ENCODE results near the gene PRTFDC1.
"Not testable (repeated sequence)": the region's sequence is repeated elsewhere in the genome, so short reads cannot be mapped to it uniquely, and the experiment has no call there.

The PRTFDC1 gene

DNA sequence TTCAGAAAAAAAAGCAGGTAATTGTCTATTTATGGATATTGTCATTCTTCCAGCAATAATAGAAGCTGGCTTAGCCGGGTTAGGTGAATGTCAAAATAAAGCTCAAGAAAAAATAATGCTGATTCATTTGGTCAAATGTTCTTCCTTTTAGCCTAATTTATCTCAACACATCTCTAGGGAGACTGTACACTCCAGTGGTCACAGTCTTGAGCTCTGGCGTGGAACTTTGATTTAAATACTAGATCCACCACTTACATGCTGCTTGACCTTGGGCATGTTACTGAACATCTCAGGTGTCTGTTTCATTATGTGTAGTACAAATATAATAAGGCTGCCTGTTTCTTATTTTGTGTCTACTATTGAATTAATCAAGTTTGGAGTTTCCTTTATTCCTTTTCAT lies 22.0 kb downstream of the PRTFDC1 start:
- DNase-seq (ENCODE audit: low read depth): no peak

DNA sequence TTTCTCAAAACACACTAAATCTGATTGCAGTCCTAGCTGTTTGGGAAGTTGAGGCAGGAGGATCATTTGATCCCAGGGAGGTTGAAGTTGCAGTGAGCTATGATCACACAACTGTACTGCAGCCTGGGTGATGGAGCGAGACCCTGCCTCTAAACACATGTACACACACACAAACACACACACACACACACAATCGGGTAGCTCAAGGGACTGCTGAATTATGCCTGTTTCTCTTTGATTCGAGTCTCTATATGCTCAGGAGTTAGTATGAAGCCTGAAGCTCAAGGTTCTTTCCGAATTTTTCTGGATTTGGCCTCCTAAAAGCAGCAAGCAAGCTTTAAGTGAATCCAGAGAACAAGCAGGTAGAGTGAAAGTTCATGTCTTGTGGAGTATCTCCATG lies 22.5 kb downstream of the PRTFDC1 start:
- DNase-seq (ENCODE audit: low read depth): no peak

DNA sequence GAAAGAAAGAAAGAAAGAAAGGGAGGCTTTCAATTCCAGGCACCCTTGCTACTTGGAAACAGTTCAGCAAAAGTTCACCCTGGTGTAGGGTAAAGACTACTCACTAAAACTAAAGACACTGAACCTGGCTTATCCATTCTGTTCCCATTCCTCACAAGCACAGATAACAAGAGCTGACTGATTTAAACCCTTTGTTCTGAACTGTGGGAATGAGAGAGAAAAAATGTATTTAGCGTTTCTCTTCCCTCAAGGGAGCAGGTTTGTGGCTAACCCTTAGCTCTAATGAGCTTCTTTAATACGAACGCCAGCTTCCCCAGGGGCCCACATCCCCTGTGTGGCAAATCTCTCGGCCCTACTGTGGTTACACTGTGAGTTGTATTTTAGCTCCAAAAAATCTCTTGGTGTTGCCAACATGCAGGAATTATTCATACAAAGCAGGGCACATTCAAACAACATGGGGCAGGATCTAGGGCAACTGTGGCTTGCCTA lies 23.3 kb downstream of the PRTFDC1 start:
- no peak for DNase-seq (ENCODE audit: low read depth)

DNA sequence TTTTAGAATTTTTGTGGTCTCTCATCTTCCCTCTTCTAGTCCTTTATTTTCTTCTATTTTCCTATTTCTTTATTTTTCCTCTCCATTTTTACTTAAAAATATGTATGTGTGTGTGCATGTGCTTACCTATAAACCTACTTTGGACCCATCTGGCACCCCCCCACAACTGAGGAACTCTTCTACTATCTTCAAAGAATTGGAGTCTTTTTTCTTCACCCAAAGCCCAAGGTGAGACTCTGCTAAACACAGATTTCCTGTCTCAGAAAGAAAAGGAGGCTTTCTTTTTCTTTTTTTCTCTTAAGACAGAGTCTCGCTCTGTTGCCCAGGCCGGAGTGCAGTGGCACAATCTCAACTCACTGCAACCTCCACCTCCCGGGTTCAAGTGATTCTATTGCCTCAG lies 24.2 kb downstream of the PRTFDC1 start:
- no peak for DNase-seq (ENCODE audit: low read depth)

DNA sequence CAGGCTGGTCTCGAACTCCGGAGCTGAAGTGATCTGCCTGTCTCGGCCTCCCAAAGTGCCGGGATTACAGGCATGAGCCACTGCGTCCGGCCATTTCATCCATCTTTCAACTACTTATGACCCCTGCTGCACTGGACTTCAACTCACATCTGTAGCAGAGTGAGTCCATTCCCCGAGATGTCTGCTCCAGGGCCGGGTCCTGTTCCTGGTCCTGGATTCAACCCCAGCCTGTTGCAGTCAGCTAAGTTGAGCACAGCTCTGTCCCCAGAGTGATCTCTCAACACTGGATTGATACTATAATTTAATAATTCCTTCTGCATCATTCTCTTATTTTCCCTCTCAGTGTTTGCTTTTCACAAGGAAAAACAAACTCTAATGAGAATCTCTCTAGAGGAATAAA lies 25.8 kb downstream of the PRTFDC1 start:
- DNase-seq (ENCODE audit: low read depth): no peak

DNA sequence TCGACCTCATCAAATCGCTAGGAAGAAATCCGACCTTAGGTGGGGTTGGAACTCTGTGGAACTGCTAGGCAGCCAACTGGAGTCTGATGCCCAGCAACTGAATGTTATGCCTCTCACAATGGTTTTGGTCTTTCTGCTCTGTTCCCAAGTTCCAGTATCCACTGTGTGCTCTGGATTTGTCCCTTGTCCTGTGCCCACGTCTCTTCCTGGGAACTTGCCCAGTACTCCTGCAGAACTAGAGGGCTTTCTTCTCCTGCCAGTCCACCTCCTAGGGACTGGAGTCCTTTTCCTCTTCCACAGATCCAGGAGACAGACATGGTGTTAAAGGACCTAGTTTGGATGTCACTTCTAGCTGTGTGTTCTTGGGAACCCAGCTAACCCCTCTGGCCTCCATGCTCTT lies 26.6 kb downstream of the PRTFDC1 start:
- no peak for DNase-seq (ENCODE audit: low read depth)

DNA sequence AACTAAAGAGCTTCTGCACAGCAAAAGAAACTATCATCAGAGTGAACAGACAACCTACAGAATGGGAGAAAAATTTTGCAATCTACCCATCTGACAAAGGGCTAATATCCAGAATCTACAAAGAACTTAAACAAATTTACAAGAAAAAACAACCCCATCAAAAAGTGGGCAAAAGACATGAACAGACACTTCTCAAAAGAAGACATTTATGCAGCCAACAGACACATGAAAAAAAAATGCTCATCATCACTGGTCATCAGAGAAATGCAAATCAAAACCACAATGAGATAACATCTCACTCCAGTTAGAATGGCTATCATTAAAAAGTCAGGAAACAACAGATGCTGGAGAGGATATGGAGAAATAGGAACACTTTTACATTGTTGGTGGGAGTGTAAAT lies 27.9 kb downstream of the PRTFDC1 start:
- not testable (repeated sequence) for DNase-seq (ENCODE audit: low read depth)

DNA sequence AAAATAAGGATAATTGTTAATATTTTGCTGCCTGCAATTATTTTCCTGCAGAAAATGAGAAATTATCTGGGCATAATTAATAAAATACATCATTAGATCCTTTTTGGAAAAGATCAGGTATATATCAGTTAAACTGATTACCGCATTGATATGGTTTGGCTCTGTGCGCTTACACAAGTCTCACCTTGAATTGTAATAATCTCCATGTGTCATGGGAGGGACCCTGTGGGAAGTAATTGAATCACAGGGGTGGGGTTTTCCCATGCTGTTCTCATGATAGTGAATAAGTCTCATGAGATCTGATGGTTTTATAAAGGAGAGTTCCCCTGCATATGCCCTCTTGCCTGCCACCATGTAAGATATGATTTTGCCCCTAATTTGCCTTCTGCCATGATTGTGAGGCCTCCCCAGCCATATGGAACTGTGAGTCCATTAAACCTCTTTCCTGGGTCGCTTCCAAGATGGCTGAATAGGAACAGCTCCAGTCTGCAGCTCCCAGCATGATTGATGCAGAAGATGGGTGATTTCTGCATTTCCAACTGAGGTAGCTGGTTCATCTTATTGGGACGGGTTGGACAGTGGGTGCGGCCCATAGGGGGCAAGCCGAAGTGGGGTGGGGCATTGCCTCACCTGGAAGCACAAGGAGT lies 30.1 kb downstream of the PRTFDC1 start:
- peak; percentile 32 for DNase-seq (ENCODE audit: low read depth)

DNA sequence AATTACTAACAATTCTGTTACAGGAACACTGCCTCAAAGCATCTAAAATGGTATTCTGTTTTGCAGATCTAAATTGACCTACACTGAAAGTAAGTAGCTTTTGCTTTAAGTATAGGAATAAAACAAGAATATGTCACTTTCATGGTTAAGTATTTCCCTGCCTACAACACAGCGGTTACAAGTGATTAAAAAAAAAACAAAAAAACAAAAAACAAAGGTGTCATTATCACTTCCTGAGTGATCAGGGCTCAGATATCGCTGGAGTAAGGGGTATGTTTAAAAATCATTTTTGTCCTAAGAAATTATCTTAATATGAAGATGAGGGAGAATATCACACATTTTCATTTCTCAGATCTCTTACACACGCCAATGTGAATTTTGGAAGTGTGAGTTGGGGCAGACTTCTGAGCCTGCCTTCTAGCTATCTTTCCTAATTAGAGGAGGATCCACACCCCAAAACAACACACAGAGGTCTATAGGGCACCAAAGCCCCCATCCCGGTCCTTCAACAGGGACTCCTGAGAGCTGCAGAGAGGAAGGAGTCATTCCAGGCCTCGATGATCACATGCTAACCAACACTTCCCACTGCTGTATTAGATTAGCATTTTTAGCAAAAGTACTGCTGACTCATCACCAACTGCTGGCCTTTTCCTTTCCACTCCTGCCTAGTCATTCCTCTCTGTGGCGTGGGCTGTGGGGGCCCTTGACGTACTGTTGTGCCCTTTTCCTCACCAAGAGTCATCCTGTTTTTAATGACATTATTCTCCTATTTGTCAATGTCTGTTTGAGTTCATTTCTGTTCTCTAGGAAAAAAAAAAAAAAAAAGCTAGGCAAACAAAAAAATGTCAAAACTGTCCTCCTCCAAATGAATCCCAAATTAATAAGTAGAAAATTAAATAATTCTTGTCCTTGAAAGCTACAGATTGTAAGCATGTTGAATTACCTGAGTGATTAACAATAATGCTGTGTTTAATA lies 31.2 kb downstream of the PRTFDC1 start:
- DNase-seq (ENCODE audit: low read depth): peak; percentile 98

DNA sequence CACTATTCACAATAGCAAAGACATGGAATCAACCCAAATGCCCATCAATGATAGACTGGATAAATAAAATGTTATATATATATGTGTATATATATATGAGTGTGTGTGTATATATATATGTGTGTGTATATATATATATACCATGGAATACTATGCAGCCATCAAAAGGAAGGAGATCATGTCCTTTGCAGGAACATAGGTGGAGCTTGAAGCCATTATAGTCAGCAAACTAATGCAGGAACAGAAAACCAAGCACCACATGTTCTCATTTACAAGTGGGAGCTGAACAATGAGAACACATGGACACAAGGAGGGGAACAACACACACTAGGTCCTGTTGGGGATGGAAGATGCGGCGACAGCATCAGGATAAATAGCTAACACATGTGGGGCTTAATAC lies 32.2 kb downstream of the PRTFDC1 start:
- not testable (repeated sequence) for DNase-seq (ENCODE audit: low read depth)

DNA sequence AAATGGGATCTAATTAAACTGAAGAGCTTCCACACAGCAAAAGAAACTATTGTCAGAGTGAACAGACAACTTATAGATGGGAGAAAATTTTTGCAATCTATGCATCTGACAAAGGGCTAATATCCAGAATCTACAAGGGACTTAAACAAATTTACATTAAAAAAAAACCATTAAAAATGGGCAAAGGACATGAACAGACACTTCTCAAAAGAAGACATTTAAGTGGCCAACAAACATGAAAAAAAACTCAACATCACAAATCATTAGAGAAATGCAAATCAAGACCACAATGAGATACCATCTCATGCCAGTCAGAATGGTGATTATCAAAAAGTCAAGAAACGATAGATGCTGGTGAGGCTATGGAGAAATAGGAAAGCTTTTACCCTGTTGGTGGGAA lies 32.8 kb downstream of the PRTFDC1 start:
- DNase-seq (ENCODE audit: low read depth): not testable (repeated sequence)

DNA sequence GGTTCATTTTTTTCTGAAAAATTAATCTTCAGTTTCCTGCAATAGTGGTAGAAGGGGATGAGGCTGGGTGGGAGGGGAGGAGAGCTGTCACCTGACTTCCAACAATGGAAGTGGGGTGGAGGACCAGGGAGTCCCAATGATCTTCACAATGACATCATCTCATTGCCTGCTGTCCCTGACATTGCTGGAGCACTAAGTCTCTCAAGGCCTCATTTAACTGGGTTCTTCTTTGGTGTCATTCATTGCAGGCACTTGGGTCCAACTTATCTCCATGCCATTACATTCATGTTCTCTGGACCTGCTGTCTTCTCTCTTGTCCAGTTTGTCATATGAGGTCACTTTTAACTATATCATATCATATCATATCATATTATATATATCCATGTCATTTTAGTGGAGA lies 34.4 kb downstream of the PRTFDC1 start:
- no peak for DNase-seq (ENCODE audit: low read depth)

DNA sequence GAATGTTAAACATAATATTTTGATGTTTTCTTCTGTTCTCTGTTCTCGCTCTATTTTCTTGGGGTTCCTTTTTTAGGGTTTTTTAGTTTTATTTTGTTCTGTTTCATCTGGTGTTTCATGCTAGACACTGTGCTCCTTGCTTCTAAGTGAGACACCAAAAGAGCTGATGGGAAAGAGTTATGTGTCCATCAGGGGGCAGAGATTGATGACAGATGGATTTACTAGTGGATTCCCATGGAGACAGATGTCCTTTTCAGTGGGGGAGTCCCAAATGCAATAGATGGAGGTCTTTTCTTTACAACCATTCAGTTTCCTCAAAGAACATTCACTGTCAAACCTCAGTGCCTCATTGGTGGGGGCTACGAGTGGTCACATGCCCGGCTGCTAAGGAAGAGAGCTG lies 34.9 kb downstream of the PRTFDC1 start:
- DNase-seq (ENCODE audit: low read depth): no peak

DNA sequence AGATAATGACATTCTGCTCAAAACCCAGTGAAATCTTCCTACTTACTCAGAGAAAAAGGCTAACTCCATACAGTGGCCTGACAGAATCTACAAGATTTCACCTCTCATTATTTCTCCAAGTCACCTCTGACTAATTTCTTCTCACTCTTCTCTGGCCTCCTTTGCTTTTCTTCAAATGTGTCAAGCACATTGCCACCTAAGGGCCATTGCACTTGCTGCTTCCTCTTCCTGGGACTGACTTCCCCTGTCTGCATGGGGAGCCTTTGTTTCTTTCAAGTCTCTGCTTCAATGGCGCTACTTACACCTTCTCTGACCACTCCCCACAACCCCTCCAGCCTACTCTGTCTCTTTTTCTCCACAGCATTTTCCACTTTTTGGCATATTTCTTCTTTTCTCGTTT lies 36.0 kb downstream of the PRTFDC1 start:
- DNase-seq (ENCODE audit: low read depth): no peak

DNA sequence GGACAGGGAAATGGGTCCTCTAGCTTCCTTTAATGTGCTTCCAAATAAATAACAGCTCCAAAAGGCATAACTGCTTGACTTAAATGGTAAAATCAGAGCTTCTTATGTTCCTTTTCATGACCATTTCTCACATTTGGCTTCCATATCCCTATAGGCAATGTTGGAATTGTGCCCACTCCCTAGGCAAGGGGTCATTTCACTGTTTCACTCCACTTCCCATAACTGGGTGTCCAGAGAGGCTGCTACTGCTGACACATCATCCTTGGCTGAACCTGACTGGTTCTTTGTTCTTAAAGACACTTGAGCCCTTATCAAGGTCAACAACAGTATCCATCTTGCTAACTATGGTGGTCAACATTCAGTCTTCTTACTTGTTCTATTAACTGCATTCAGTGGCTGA lies 37.1 kb downstream of the PRTFDC1 start:
- no peak for DNase-seq (ENCODE audit: low read depth)

DNA sequence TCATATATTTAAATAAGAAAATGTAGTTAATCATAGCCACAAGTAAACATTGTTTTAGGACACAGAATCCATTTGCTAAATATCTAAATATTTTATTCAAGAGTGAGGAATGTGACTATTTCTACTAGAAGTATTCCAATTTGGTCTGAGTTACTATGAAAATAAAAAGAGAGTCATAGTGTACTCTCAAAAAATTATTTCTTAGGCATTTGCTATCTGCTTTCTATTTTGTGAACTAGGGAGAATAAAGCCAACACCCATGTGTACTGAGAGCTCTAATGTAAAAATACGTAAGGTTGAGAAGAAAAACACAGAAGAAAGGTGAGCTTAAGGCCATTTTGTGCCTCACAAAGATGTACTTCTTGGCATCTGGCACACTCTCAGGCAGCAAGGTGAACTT lies 38.3 kb downstream of the PRTFDC1 start:
- DNase-seq (ENCODE audit: low read depth): no peak

DNA sequence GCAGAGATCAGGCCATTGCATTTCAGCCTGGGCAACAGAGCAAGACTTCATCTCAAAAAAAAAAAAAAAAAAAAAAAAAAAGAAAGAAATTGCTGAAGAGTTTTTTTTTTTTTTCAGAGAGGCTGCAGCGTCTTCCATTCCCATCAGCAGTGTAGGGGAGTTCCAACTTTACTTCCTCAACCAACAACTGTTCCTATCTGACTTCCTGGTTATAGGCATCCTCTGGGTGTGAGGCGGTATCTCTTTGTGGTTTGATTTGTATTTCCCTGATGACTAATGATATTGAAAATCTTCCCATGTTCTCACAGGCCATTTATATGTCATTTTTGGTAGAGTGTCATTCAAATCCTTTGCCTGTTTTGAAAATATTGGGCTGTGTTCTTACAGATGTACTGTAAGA lies 40.2 kb downstream of the PRTFDC1 start:
- DNase-seq (ENCODE audit: low read depth): peak; percentile 70

DNA sequence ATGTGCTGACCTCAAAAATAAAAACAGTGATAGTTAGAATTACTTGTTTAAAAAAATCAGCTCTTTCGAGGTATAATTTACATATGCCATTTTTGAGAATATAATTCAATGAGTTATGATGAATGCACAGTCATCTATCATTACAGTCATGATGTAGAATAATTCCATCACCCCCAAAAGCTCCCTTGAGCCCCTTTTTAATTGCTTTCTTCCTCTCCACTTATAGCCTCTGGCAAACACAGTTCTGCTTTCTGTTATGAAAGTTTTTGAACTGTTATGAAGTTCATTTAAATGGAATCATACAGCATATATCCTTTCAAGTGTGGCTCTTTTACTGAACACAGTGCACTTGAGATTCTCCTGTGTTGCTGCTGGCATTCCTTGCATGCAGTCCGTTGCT lies 41.4 kb downstream of the PRTFDC1 start:
- DNase-seq (ENCODE audit: low read depth): no peak

DNA sequence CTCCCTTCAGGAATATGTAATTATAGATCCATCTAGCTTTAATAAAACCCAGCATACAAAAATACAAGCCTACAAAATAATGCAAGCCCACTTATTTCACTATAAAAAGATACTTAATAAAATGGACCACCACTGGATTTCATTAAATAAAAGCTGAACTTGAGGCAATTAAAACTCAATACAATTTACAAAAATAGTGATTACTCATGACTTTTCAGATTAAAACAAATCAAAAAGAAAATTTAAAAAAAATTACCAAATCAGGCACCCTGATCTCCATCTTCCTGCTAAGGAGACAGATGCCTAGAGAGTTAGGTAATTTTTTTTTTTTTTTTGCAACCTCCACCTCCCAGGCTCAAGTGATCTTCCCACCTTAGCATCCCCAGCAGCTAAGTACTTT lies 41.8 kb downstream of the PRTFDC1 start:
- no peak for DNase-seq (ENCODE audit: low read depth)

DNA sequence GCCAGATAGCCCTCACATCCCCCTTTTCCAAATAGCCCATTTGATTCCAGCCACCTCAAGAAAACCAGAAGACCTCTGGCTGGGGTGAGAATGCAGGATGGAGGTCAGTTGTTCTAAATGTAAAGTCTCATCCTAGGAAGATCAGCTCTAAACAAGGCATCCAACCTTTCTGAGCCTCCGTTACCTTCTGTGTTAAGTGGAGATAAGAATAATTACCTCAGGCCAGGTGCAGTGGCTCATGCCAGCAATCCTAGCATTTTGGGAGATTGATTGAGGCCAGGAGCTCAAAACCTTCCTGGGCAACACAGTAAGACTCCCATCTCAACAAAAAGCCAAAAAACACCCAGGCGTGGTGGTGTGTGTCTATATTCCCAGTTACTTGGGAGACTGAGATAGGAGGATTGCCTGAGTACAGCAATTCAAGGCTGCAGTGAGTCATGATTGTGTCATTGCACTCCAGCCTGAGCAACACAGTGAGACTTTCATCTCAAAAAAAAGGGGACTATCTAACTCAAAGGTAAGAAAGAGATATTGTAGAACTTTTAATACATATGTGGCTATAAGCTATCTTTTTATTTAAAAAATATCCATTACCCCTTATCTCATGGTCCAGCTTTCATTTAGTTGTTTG lies 43.5 kb downstream of the PRTFDC1 start:
- peak; percentile 89 for DNase-seq (ENCODE audit: low read depth)

DNA sequence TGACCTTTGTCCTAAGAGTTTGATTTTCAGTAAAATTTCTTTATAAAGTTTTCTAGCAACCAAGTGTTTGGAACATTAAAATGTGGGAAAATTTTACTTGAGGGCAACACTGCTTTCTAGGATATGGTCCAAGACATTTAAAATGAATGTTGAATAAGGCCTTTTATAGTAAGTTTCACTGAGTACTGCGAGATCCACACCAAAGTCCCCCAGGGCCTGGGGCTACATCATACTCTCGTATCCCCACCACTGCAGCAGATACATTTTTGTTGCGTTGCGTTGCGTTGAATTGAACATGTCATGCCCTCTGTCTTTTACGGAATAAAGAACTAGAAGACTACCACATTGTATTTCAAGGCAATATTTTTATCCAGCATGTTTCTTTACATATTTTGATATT lies 44.5 kb downstream of the PRTFDC1 start:
- DNase-seq (ENCODE audit: low read depth): no peak

DNA sequence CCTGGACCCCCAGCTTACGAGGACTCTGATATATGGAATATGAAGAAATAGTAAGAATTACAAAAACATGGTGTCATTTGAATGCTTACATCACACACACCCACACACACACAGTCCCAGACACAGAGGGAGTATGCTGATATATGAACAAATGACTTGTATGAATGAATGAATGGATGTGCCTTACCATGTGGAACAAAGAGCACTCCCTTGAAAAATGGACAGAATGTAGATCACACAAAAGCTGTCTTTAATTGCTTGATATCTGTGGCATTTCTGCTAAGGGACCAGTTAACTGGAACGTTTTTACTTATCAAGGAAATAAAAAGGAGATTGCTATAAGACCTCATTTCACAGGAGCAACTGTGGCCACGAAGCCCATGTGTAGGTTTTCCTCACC lies 46.0 kb downstream of the PRTFDC1 start:
- no peak for DNase-seq (ENCODE audit: low read depth)

DNA sequence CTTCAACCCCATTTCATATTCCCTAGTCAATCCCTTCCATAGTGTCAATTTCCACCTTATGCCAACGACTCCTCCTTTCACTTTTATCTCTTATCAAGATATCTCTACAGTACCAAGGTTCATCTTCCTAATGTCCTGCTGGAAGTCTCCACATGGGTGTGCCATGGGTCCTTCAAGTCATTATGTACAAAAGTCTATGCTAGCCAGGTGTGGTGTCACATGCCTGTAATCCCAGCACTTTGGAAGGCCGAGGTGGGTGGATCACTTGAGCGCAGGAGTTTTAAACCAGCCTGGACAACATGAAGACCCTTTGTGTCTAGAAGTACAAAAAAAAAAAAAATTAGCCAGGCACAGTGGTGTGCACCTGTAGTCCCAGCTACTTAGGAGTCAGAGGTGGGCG lies 47.6 kb downstream of the PRTFDC1 start:
- no peak for DNase-seq (ENCODE audit: low read depth)
